GM12878 (cell line): Measurements from ENCODE around the gene ITPR2. TPM values are rescaled to one million over a fixed set of nuclear protein-coding genes. Genes with fewer than 3 reads are reported as not detected.

Source experiments
- ATAC-seq: fragments of 200-7000 bp; cut with Tn5 transposase; 3 replicates; pipeline ENCODE4 v1.9.1; 2020; ENCODE audit warnings: mild to moderate bottlenecking, moderate library complexity
- BruUV-seq: library from RNA; stranded (reverse); fragments of 400-500 nt; replicated peaks from 2 replicates; lab custom pipeline; 2021; lab: Mats Ljungman, UMichigan
- CTCF ChIA-PET: fragments of 300-600 bp; sonication (Branson Sonifier 250); formaldehyde crosslinking; extraction: SDS; loops from one replicate; lab custom pipeline; 2021; ENCODE audit warnings: inconsistent platforms; lab: Yijun Ruan, JAX
- POLR2A ChIA-PET: fragments of 350-600 bp; formaldehyde crosslinking; extraction: SDS; loops from one replicate; lab custom pipeline; 2021; ENCODE audit warnings: inconsistent platforms; lab: Charles Lee
- RAD21 ChIA-PET: fragments of 300-600 bp; sonication (Branson Sonifier 250); formaldehyde crosslinking; loops from one replicate; lab custom pipeline; 2023; ENCODE audit warnings: antibody characterized with exemption; ENCODE audit not compliant: unreplicated experiment; lab: Charles Lee
- SMC1A ChIA-PET: fragments of 300-600 bp; sonication (Branson Sonifier 250); formaldehyde crosslinking; loops from one replicate; lab custom pipeline; 2023; ENCODE audit not compliant: unreplicated experiment, uncharacterized antibody; lab: Charles Lee
- DNase-seq: peaks from one replicate; pipeline ENCODE4 v3.0.0-alpha.2; 2011; ENCODE audit warnings: low read depth, low spot score
- FAIRE-seq: peaks from 3 replicates; lab custom pipeline; 2011; peaks lifted over from hg19 to GRCh38; lab: Jason Lieb, UNC
- H2AFZ ChIP-seq: 2 replicates; pipeline ENCODE4 v1.6.0; 2011; ENCODE audit warnings: low read depth, low read length, control low read depth; ENCODE audit not compliant: control insufficient read depth
- H3K27ac ChIP-seq: 2 replicates; pipeline ENCODE4 v1.5.1; 2011; ENCODE audit warnings: control low read depth; ENCODE audit not compliant: control insufficient read depth, insufficient read depth
- H3K27me3 ChIP-seq, 2 experiments: replicated peaks in 1 of 2; 2 replicates each; pipeline versions ENCODE4 v1.6.0 to v1.6.1; 2011; ENCODE audit warnings: low read length in 1 of 2; ENCODE audit not compliant: control insufficient read depth in 2 of 2, insufficient read depth in 2 of 2
- H3K36me3 ChIP-seq, 2 experiments: 2 replicates each; pipeline ENCODE4 v1.5.1; 2011; ENCODE audit warnings: low read length in 1 of 2; ENCODE audit not compliant: control insufficient read depth in 2 of 2, insufficient read depth in 2 of 2
- H3K4me1 ChIP-seq: 2 replicates; pipeline ENCODE4 v1.6.1; 2011; ENCODE audit warnings: mild to moderate bottlenecking, low read length, moderate library complexity, mixed read lengths; ENCODE audit not compliant: control insufficient read depth, insufficient read depth
- H3K4me2 ChIP-seq: 2 replicates; pipeline ENCODE4 v1.6.0; 2011; ENCODE audit warnings: control low read depth; ENCODE audit not compliant: control insufficient read depth, insufficient read depth
- H3K4me3 ChIP-seq: fragments of 200-600 bp; sonication (generic); 2 replicates; pipeline ENCODE4 v1.5.1; 2016
- H3K79me2 ChIP-seq: 2 replicates; pipeline ENCODE4 v1.6.0; 2011; ENCODE audit warnings: low read length; ENCODE audit not compliant: control insufficient read depth, insufficient read depth
- H3K9ac ChIP-seq: 2 replicates; pipeline ENCODE4 v1.8.0; 2011; ENCODE audit warnings: low read length, control low read depth, mixed read lengths; ENCODE audit not compliant: control insufficient read depth, insufficient read depth
- H3K9me3 ChIP-seq: replicated peaks from 3 replicates; pipeline ENCODE4 v1.5.1; 2011; ENCODE audit warnings: mild to moderate bottlenecking, low read length; ENCODE audit not compliant: control insufficient read depth, insufficient read depth
- H4K20me1 ChIP-seq: 2 replicates; pipeline ENCODE4 v1.6.0; 2011; ENCODE audit not compliant: control insufficient read depth, insufficient read depth
- ASH2L ChIP-seq: fragments of 300-600, 200-600 bp; sonication (generic); IDR thresholded peaks from 2 replicates; pipeline ENCODE4 v1.6.1; 2017; ENCODE audit warnings: low read depth, mild to moderate bottlenecking, borderline replicate concordance
- BCL11A ChIP-seq: IDR thresholded peaks from 2 replicates; pipeline ENCODE4 v1.6.1; 2011; ENCODE audit warnings: low read depth, low read length
- BHLHE40 ChIP-seq, 2 experiments: fragments of 450-650 bp in 1 of 2; IDR thresholded peaks; 2 replicates each; pipeline ENCODE4 v1.6.1; 2011 to 2017; ENCODE audit warnings: low read depth in 2 of 2, borderline replicate concordance in 1 of 2, improper control_type of control experiment in 1 of 2, low read length in 1 of 2, mild to moderate bottlenecking in 1 of 2
- CBFB ChIP-seq: IDR thresholded peaks from 2 replicates; pipeline ENCODE4 v1.6.1; 2016; ENCODE audit warnings: antibody characterized with exemption, low read depth
- CREB1 ChIP-seq: IDR thresholded peaks from 2 replicates; pipeline ENCODE4 v1.6.1; 2012; ENCODE audit warnings: low read depth, mild to moderate bottlenecking, inconsistent platforms
- GATAD2B ChIP-seq: fragments of 450-650 bp; conservative IDR thresholded peaks from 2 replicates; pipeline ENCODE4 v1.6.1; 2017; ENCODE audit warnings: low read depth, mild to moderate bottlenecking, moderate library complexity
- MTA2 ChIP-seq: fragments of 450-650 bp; IDR thresholded peaks from 2 replicates; pipeline ENCODE4 v1.6.1; 2016; ENCODE audit warnings: low read depth, mild to moderate bottlenecking, moderate library complexity
- MYC ChIP-seq: IDR thresholded peaks from 2 replicates; pipeline ENCODE4 v1.6.1; 2011; ENCODE audit warnings: mild to moderate bottlenecking, low read length, moderate library complexity, inconsistent platforms; ENCODE audit not compliant: insufficient read depth, insufficient replicate concordance, insufficient read length, severe bottlenecking
- NFYA ChIP-seq: IDR thresholded peaks from 2 replicates; pipeline ENCODE4 v1.6.1; 2011; ENCODE audit warnings: low read depth, mild to moderate bottlenecking, low read length, improper control_type of control experiment, borderline replicate concordance
- PML ChIP-seq: IDR thresholded peaks from 2 replicates; pipeline ENCODE4 v1.6.1; 2012; ENCODE audit warnings: low read length, inconsistent platforms
- POLR2A ChIP-seq: IDR thresholded peaks from 2 replicates; pipeline ENCODE4 v1.6.1; 2011; ENCODE audit warnings: low read depth, mild to moderate bottlenecking, low read length
- RFX5 ChIP-seq: IDR thresholded peaks from 2 replicates; pipeline ENCODE4 v1.6.1; 2011; ENCODE audit warnings: low read depth, low read length, improper control_type of control experiment
- SMAD1 ChIP-seq: fragments of 450-650 bp; IDR thresholded peaks from 2 replicates; pipeline ENCODE4 v1.6.1; 2018; ENCODE audit warnings: mild to moderate bottlenecking, low read depth; ENCODE audit not compliant: partially characterized antibody
- STAT3 ChIP-seq: IDR thresholded peaks from 2 replicates; pipeline ENCODE4 v1.6.1; 2011; ENCODE audit warnings: low read depth, low read length, improper control_type of control experiment
- TARDBP ChIP-seq: IDR thresholded peaks from 2 replicates; pipeline ENCODE4 v1.6.1; 2016; ENCODE audit warnings: borderline replicate concordance
- TBL1XR1 ChIP-seq: IDR thresholded peaks from 2 replicates; pipeline ENCODE4 v1.6.1; 2012; ENCODE audit warnings: low read depth, low read length, improper control_type of control experiment
- YY1 ChIP-seq: IDR thresholded peaks from 2 replicates; pipeline ENCODE4 v1.6.1; 2011; ENCODE audit warnings: low read depth, mild to moderate bottlenecking, low read length
- ZNF24 ChIP-seq: fragments of 450-650 bp; IDR thresholded peaks from 2 replicates; pipeline ENCODE4 v1.6.1; 2017; ENCODE audit warnings: antibody characterized with exemption, mild to moderate bottlenecking
- WGBS: methylation state at CpG from one replicate; pipeline ENCODE4 v1.1.6; 2016; ENCODE audit warnings: low lambda C conversion rate; ENCODE audit not compliant: insufficient replicate concordance, insufficient coverage; ENCODE audit errors: missing lambda C conversion rate; 5-methylcytosine and 5-hydroxymethylcytosine counted together
- in situ Hi-C: fragments of 300-500 bp; cut with MboI; formaldehyde crosslinking; loops from 9 replicates; pipeline ENCODE4 v1.14.3; 2018; ENCODE audit warnings: mixed read lengths
- intact Hi-C: fragments of 100-400 bp; cut with micrococcal nuclease; formaldehyde crosslinking; loops from one replicate; pipeline ENCODE4 v1.14.2; 2022; ENCODE audit not compliant: unreplicated experiment
- polyA plus RNA-seq, 11 experiments: library from polyadenylated mRNA; depleted of rRNA in 4 of 11; unstranded in 6 of 11; stranded (reverse) in 5 of 11; fragments of >200 nt; fragmentation: Nextera tagmentation in 4 of 11; fragmentation: Illumina TruSeq in 1 of 11; extraction: Ambion mirVana in 4 of 11; extraction: Trizol in 1 of 11; gene quantifications; 1 replicate in 1 of 11; 2 replicates in 10 of 11; pipeline versions ENCODE4 v1.2.1 to v1.2.3, GENCODE V29; 2011 to 2016; ENCODE audit warnings: inconsistent platforms in 2 of 11, missing spikeins in 2 of 11, low read depth in 1 of 11
- total RNA-seq, 4 experiments: library from RNA; depleted of rRNA in 3 of 4; stranded (reverse); fragments of >200 nt in 3 of 4; fragmentation: Illumina TruSeq in 1 of 4; extraction: Trizol in 1 of 4; gene quantifications; 2 replicates each; pipeline versions ENCODE4 v1.2.1 to v1.2.3, GENCODE V29; 2013 to 2021
- TF ChIP-seq, protein P1 (sequence below): fragments of 450-650 bp; IDR thresholded peaks from 2 replicates; pipeline ENCODE4 v1.6.1; 2017; ENCODE audit warnings: mild to moderate bottlenecking, low read depth, inconsistent platforms; ENCODE audit not compliant: poor library complexity, severe bottlenecking
- TF ChIP-seq, protein P2 (sequence below): fragments of 450-650 bp; IDR thresholded peaks from 2 replicates; pipeline ENCODE4 v1.6.1; 2017; ENCODE audit warnings: low read depth, mild to moderate bottlenecking, moderate library complexity

The ITPR2 gene
- total and polyA plus RNA-seq, 10 of the 15 experiments (the other 5 are each of a cell fraction or from before 2014, with no cell fraction given) = 7.5 to 76.2 (median 47.1) TPM

DNA sequence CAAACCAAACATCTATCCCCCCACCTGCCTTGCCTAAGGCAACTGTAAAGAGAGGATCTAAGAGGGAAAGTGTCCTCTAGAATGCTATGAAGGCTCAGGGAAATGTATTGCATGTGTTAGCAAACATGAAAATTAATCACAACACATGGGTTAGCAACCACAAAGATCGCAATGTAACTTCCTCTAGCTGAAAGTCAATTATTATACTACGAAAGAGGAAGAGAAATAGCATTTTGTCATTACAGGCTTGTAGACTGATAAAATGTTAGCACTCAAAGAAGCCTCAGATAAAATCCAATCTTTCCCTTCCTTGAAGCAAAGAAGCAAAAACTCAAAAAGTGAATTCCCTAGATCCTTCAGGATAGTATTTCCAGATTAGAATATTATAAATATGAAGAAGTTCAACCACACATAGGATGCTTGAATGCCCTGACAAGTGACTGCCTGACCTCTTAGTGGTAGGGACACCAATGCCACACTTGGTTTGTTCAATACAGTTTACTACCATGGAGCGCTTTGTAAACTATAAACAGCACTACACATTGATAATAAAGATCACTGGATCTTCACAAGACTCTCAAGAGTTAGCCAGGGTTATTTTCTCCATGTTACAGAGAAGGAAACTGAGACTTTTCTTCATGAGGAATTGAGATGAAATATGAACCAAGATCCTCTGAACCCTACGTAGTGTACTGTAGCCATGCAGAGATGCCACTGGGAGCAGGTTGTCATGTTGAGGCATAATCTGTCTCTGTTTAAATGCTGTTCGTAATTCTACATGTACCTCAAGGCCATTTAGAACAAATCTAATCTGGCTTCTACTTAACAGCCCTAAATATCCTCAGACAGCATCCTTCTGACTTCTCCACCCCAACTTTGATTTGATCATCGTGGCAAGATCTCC is 100.7 kb downstream of the ITPR2 start:
- no peak overlapping the region for H2AFZ ChIP-seq
- H3K9me3 ChIP-seq = peaks cover 9% of the 10 kb centered on the region; the same call in 2 of the 3 replicates
- peak overlapping the region; percentile 97 for H3K27ac ChIP-seq
- ATAC-seq (peak; percentile 59), FAIRE-seq (peak; percentile 89), DNase-seq (peak; percentile 84)
- RAD21 ChIA-PET = interaction anchor here (0.8 to 5.0 kb wide), 11 partner anchors 11 to 101 kb away, joined by 3 to 46 read pairs (median 6); partner anchors contain the start of gene ITPR2
- CTCF ChIA-PET = interaction anchor here (1.1 to 4.4 kb wide), 8 partner anchors 8 to 153 kb away, joined by 3 to 23 read pairs (median 4); partner anchors contain the start of gene ITPR2
- WGBS = 31% methylated on average over 6 of the region's 6 CpGs
- SMC1A ChIA-PET = interaction anchor here (0.8 to 5.4 kb wide), 12 partner anchors 8 to 209 kb away, joined by 3 to 96 read pairs (median 10); partner anchors contain the start of gene ITPR2
- BruUV-seq = TSS peak; percentile 83
- peaks cover 53% of the 10 kb centered on the region for H3K79me2 ChIP-seq
- H3K4me1 ChIP-seq = peaks cover 65% of the 10 kb centered on the region
- no peaks in the 10 kb centered on the region; a peak in 1 of 4 replicates for H3K36me3 ChIP-seq
- no peaks in the 10 kb centered on the region for H3K27me3 ChIP-seq
- peak overlapping the region; percentile 13; the same call in 1 of the 2 replicates for H3K4me3 ChIP-seq
- no peaks in the 10 kb centered on the region for H4K20me1 ChIP-seq
- peak overlapping the region; percentile 35 for H3K9ac ChIP-seq
- H3K4me2 ChIP-seq = peak overlapping the region; percentile 46
- POLR2A ChIA-PET = interaction anchor here (0.8 to 1.5 kb wide), 5 partner anchors 10 to 68 kb away, joined by 3 to 5 read pairs (median 4); no protein-coding TSS in a partner anchor
- in situ Hi-C loops = no loop called here
- intact Hi-C loops = loop anchor here (1.0 to 5.0 kb wide), 3 partner anchors 17 to 280 kb away; partner anchors contain the start of gene TM7SF3
- TF ChIP-seq PML = no peak; the same call in 1 of the 2 replicates
- no peak for TF ChIP-seq TBL1XR1
- TF ChIP-seq TARDBP = no peak
- TF ChIP-seq CBFB = peak; percentile 61; the same call in 1 of the 2 replicates
- no peak for TF ChIP-seq RFX5
- no peak for TF ChIP-seq GATAD2B
- TF ChIP-seq BHLHE40 (IDR thresholded peaks at IDR 0.05; ENCODE audit: borderline replicate concordance in 1 of 2, low read depth in 2 of 2, low read length in 1 of 2) = peak; percentile 51 to 53; a peak in 3 of 4 replicates
- no peak for TF ChIP-seq MYC
- no peak for TF ChIP-seq NFYA
- no peak for TF ChIP-seq ASH2L
- TF ChIP-seq MTA2 = peak; percentile 96
- TF ChIP-seq, protein P1, sequence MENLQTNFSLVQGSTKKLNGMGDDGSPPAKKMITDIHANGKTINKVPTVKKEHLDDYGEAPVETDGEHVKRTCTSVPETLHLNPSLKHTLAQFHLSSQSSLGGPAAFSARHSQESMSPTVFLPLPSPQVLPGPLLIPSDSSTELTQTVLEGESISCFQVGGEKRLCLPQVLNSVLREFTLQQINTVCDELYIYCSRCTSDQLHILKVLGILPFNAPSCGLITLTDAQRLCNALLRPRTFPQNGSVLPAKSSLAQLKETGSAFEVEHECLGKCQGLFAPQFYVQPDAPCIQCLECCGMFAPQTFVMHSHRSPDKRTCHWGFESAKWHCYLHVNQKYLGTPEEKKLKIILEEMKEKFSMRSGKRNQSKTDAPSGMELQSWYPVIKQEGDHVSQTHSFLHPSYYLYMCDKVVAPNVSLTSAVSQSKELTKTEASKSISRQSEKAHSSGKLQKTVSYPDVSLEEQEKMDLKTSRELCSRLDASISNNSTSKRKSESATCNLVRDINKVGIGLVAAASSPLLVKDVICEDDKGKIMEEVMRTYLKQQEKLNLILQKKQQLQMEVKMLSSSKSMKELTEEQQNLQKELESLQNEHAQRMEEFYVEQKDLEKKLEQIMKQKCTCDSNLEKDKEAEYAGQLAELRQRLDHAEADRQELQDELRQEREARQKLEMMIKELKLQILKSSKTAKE = peak; percentile 40
- TF ChIP-seq ZNF24 = peak; percentile 11; the same call in 1 of the 2 replicates
- peak; percentile 43 for TF ChIP-seq SMAD1
- TF ChIP-seq YY1 = no peak
- TF ChIP-seq, protein P2, sequence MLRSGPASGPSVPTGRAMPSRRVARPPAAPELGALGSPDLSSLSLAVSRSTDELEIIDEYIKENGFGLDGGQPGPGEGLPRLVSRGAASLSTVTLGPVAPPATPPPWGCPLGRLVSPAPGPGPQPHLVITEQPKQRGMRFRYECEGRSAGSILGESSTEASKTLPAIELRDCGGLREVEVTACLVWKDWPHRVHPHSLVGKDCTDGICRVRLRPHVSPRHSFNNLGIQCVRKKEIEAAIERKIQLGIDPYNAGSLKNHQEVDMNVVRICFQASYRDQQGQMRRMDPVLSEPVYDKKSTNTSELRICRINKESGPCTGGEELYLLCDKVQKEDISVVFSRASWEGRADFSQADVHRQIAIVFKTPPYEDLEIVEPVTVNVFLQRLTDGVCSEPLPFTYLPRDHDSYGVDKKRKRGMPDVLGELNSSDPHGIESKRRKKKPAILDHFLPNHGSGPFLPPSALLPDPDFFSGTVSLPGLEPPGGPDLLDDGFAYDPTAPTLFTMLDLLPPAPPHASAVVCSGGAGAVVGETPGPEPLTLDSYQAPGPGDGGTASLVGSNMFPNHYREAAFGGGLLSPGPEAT = peak; percentile 51; the same call in 1 of the 2 replicates
- no peak for TF ChIP-seq POLR2A
- no peak for TF ChIP-seq STAT3
- TF ChIP-seq CREB1 = 0 out of 2 replicates have a peak, but pooled peaks have one; percentile 10
- peak; percentile 62 for TF ChIP-seq BCL11A
